GM12864 (cell line): Measurements from ENCODE around the gene LPIN1.
"Not testable (repeated sequence)": the region's sequence is repeated elsewhere in the genome, so short reads cannot be mapped to it uniquely, and the experiment has no call there.

Experiments
- DNase-seq: peaks from one replicate; pipeline ENCODE4 v3.0.0-alpha.2; 2011; ENCODE audit warnings: low read depth
- H3K4me3 ChIP-seq: 2 replicates; pipeline ENCODE4 v1.5.1; 2011; ENCODE audit warnings: mild to moderate bottlenecking, low read depth, low read length, control low read depth
- CTCF ChIP-seq: IDR thresholded peaks from 2 replicates; pipeline ENCODE4 v1.5.1; 2011; ENCODE audit warnings: low read depth, mild to moderate bottlenecking, moderate library complexity, low read length, control low read depth, inconsistent platforms; ENCODE audit errors: missing control alignments

LPIN1 gene

GRCh38 chr2:11811036-11811654 lies 64.7 kb downstream of the LPIN1 start:
- no peak for TF ChIP-seq CTCF
- no peak overlapping the region for H3K4me3 ChIP-seq
- no peak for DNase-seq

- H3K4me3 ChIP-seq: no peak overlapping the region
- no peak for DNase-seq
- no peak for TF ChIP-seq CTCF
These were observed 66.2 kb downstream of the LPIN1 start for GRCh38 chr2:11812466-11813248.

GRCh38 chr2:11813345-11813744 lies 66.9 kb downstream of the LPIN1 start:
- DNase-seq, H3K4me3 ChIP-seq: not testable (repeated sequence)

GRCh38 chr2:11813951-11814350 lies 67.5 kb downstream of the LPIN1 start:
- no peak for TF ChIP-seq CTCF

GRCh38 chr2:11814979-11815510 lies 68.6 kb downstream of the LPIN1 start:
- H3K4me3 ChIP-seq: no peak overlapping the region
- TF ChIP-seq CTCF: no peak
- no peak for DNase-seq

More at GRCh38 chr2:11813951-11814350, 67.5 kb downstream of the LPIN1 start:
- no peak for DNase-seq
- H3K4me3 ChIP-seq: no peak overlapping the region

GRCh38 chr2:11816935-11817334 lies 70.5 kb downstream of the LPIN1 start:
- DNase-seq, H3K4me3 ChIP-seq: not testable (repeated sequence)

GRCh38 chr2:11819235-11819729 lies 72.8 kb downstream of the LPIN1 start:
- TF ChIP-seq CTCF: no peak
- no peak for DNase-seq
- no peak overlapping the region for H3K4me3 ChIP-seq
